GM21529 (cell line): ENCODE measurements around the gene PSTPIP1.
"Not testable (repeated sequence)": the region's sequence is repeated elsewhere in the genome, so short reads cannot be mapped to it uniquely, and the experiment has no call there.

Experiments
- ATAC-seq: cut with Tn5 transposase; IDR thresholded peaks from one replicate; pipeline ENCODE4 v1.9.1; 2021; ENCODE audit not compliant: unreplicated experiment

The PSTPIP1 gene

GRCh38 chr15:76994971-76995945 is at the start of gene PSTPIP1:
TSS of gene PSTPIP1 (plus strand) at chr15:76995126. CDS start at chr15:76995574, 448 bp downstream.
- ATAC-seq: peak; percentile 60

- ATAC-seq: no peak
Measured at GRCh38 chr15:76945494-76946093, 49.3 kb upstream of the PSTPIP1 start.

GRCh38 chr15:76947454-76947853 is 47.5 kb upstream of the PSTPIP1 start:
- ATAC-seq: no peak

- ATAC-seq: no peak
Measured at GRCh38 chr15:76951220-76951619, 43.7 kb upstream of the PSTPIP1 start.

GRCh38 chr15:76953913-76954312 is 41.0 kb upstream of the PSTPIP1 start:
- no peak for ATAC-seq

- ATAC-seq: no peak
Measured at GRCh38 chr15:76954744-76955143, 40.2 kb upstream of the PSTPIP1 start.

- no peak for ATAC-seq
Measured at GRCh38 chr15:76961268-76962011, 33.5 kb upstream of the PSTPIP1 start.

- no peak for ATAC-seq
Measured at GRCh38 chr15:76962337-76963013, 32.5 kb upstream of the PSTPIP1 start.

- no peak for ATAC-seq
Measured at GRCh38 chr15:76963596-76963995, 31.3 kb upstream of the PSTPIP1 start.

- no peak for ATAC-seq
Measured at GRCh38 chr15:76964157-76964556, 30.8 kb upstream of the PSTPIP1 start.

GRCh38 chr15:76966051-76966450 is 28.9 kb upstream of the PSTPIP1 start:
- ATAC-seq: not testable (repeated sequence)

GRCh38 chr15:76967067-76967466 is 27.9 kb upstream of the PSTPIP1 start:
- no peak for ATAC-seq

- ATAC-seq: no peak
Measured at GRCh38 chr15:76968306-76968705, 26.6 kb upstream of the PSTPIP1 start.

GRCh38 chr15:76972389-76973361 is 22.3 kb upstream of the PSTPIP1 start:
- no peak for ATAC-seq

GRCh38 chr15:76973362-76973743 is 21.6 kb upstream of the PSTPIP1 start:
- no peak for ATAC-seq

GRCh38 chr15:76973906-76974305 is 21.0 kb upstream of the PSTPIP1 start:
- ATAC-seq: no peak

- no peak for ATAC-seq
Measured at GRCh38 chr15:76974456-76975036, 20.4 kb upstream of the PSTPIP1 start.

- no peak for ATAC-seq
Measured at GRCh38 chr15:76976141-76976540, 18.8 kb upstream of the PSTPIP1 start.

GRCh38 chr15:76976572-76977270 is 18.2 kb upstream of the PSTPIP1 start:
- ATAC-seq: no peak
